Pancreas (tissue), 10 donors: ENCODE measurements around the gene CEP78. TPM values are rescaled to one million over a fixed set of nuclear protein-coding genes. Genes with fewer than 3 reads are reported as not detected.

Experiments
- ATAC-seq, 4 donors: fragments of 200-7000 bp; cut with Tn5 transposase; one replicate each; pipeline versions ENCODE4 v1.8.0 to v1.9.1; 2020; ENCODE audit warnings: mild to moderate bottlenecking in 4 of 4, moderate library complexity in 4 of 4
- DNase-seq, 6 donors: peaks; one replicate each; pipeline ENCODE4 v3.0.0-alpha.2; 2020
- FAIRE-seq: peaks from 2 replicates; lab custom pipeline; 2012; peaks lifted over from hg19 to GRCh38; lab: Jason Lieb, UNC
- H3K27ac ChIP-seq, 4 donors: fragments of 200-600 bp; sonication (generic); 1 replicate in 3 of 4; 2 replicates in 1 of 4; pipeline versions ENCODE4 v1.5.0 to v1.8.0; 2020
- H3K27me3 ChIP-seq, 4 donors: fragments of 200-600 bp; one replicate each; pipeline ENCODE4 v1.8.0; 2021
- H3K36me3 ChIP-seq, 3 donors: fragments of 200-600 bp; sonication (generic) in 1 of 3; one replicate each; pipeline versions ENCODE4 v1.5.0 to v1.8.0; 2020 to 2021
- H3K4me1 ChIP-seq, 3 donors: fragments of 200-600 bp; one replicate each; pipeline ENCODE4 v1.8.0; 2021
- H3K4me3 ChIP-seq, 4 donors: fragments of 200-600 bp; sonication (generic) in 2 of 4; one replicate each; pipeline versions ENCODE4 v1.5.0 to v1.8.0; 2020 to 2021
- H3K9me3 ChIP-seq, 4 donors: fragments of 200-600 bp; one replicate each; pipeline ENCODE4 v1.8.0; 2021
- CTCF ChIP-seq, 4 donors: fragments of 200-600 bp; sonication (generic) in 3 of 4; IDR thresholded peaks; one replicate each; pipeline versions ENCODE4 v1.5.0 to v1.8.0; 2021; ENCODE audit warnings: antibody characterized with exemption in 4 of 4
- WGBS, 2 donors: extraction: QIAGEN DNeasy Blood & Tissue Kit; methylation state at CpG; one replicate each; pipeline ENCODE4 v1.1.7; 2013; 5-methylcytosine and 5-hydroxymethylcytosine counted together
- intact Hi-C, 3 donors: fragments of 100-400 bp; cut with DNase I; formaldehyde crosslinking; loops; one replicate each; pipeline versions ENCODE4 v1.11.1 to v1.14.2; 2022
- polyA plus RNA-seq, 2 donors: library from polyadenylated mRNA; stranded (reverse); fragments of 200-250 nt; gene quantifications; one replicate each; pipeline ENCODE4 v1.2.3, GENCODE V29; 2013
- total RNA-seq, 6 donors: library from RNA; stranded (reverse); fragmentation: NEBNext Ultra II Directional in 4 of 6; extraction: Animal tissue kit (Norgen Biotek cat#: 25700) in 4 of 6; gene quantifications; one replicate each; pipeline versions ENCODE4 v1.2.1 to v1.2.4, GENCODE V29; 2021 to 2023
- donor health status: healthy with polysubstance abuse.
- donor health status: DM: no; HTN: no; CAD: no; lungs with moderate emphysema.
- donor health status: DM: no; HTN: no; CAD: no.
- donor health status: control.
- donor health status: control.
- donor health status: Bipolar disorder and iron deficiency.
- donor health status: DM: yes; HTN: yes; CAD: no.
- donor health status: DM: no; HTN: no; CAD: no.
- donor health status: DM: no; HTN: no; CAD: no.
- donor health status: DM: yes; HTN: yes; CAD: no.

CEP78 gene
- total and polyA plus RNA-seq, 8 donors: 3.3 to 6.5 (median 5.2) TPM

- Histone ChIP-seq H3K27me3 (no peaks in the 10 kb centered on the region), H3K27ac (no peak overlapping the region), H3K9me3 (no peaks in the 10 kb centered on the region), H3K36me3 (peaks cover 0 to 4% (median 0%) of the 10 kb centered on the region in 3 donors), H3K4me1 (peaks cover 0 to 5% (median 0%) of the 10 kb centered on the region in 3 donors), H3K4me3 (no peak overlapping the region)
- no peak for TF ChIP-seq CTCF (IDR thresholded peaks at IDR 0.05)
- no peak for DNase-seq
- no peak for FAIRE-seq
- WGBS, 2 donors: 83 to 92% methylated on average over 1 of the region's 1 CpG
- intact Hi-C loops: no loop called here
- ATAC-seq: no peak
Observed at GRCh38 chr9:78245401-78245800, 9.5 kb downstream of the CEP78 start.

GRCh38 chr9:78248635-78249034 is 12.8 kb downstream of the CEP78 start:
- ATAC-seq: no peak
- H3K36me3 ChIP-seq: peaks cover 0 to 2% (median 0%) of the 10 kb centered on the region in 3 donors
- H3K9me3 ChIP-seq: no peaks in the 10 kb centered on the region
- no peak overlapping the region for H3K27ac ChIP-seq
- H3K4me3 ChIP-seq: no peak overlapping the region
- no peak for TF ChIP-seq CTCF (IDR thresholded peaks at IDR 0.05)
- 61 to 77% methylated on average over 1 of the region's 1 CpG for WGBS, 2 donors
- DNase-seq: no peak
- FAIRE-seq: no peak
- intact Hi-C loops: no loop called here
- peaks cover 0 to 5% (median 0%) of the 10 kb centered on the region in 3 donors for H3K4me1 ChIP-seq
- no peaks in the 10 kb centered on the region for H3K27me3 ChIP-seq

- Histone ChIP-seq H3K27me3 (no peaks in the 10 kb centered on the region), H3K9me3 (no peaks in the 10 kb centered on the region), H3K27ac (no peak overlapping the region), H3K4me3 (no peak overlapping the region), H3K4me1 (peaks cover 0 to 5% (median 0%) of the 10 kb centered on the region in 3 donors), H3K36me3 (no peaks in the 10 kb centered on the region)
- ATAC-seq (no peak), DNase-seq (no peak), FAIRE-seq (no peak)
- no peak for TF ChIP-seq CTCF (IDR thresholded peaks at IDR 0.05)
- intact Hi-C loops: no loop called here
Observed at GRCh38 chr9:78249542-78249941, 13.7 kb downstream of the CEP78 start.

GRCh38 chr9:78252616-78253015 is 16.7 kb downstream of the CEP78 start:
- no peak for FAIRE-seq
- no peaks in the 10 kb centered on the region for H3K36me3 ChIP-seq
- peaks cover 0 to 5% (median 0%) of the 10 kb centered on the region in 3 donors for H3K4me1 ChIP-seq
- ATAC-seq: no peak
- no peak overlapping the region for H3K4me3 ChIP-seq
- no peak for TF ChIP-seq CTCF (IDR thresholded peaks at IDR 0.05)
- no peaks in the 10 kb centered on the region for H3K27me3 ChIP-seq
- no peak overlapping the region for H3K27ac ChIP-seq
- H3K9me3 ChIP-seq: peaks cover 0 to 3% (median 0%) of the 10 kb centered on the region in 4 donors
- intact Hi-C loops: loop anchor here in 1 of 3 donors (10.0 kb wide), 1 partner anchor 122 kb away; no protein-coding TSS in a partner anchor
- 95 to 96% methylated on average over 1 of the region's 1 CpG for WGBS, 2 donors
- DNase-seq: no peak

GRCh38 chr9:78253285-78253684 is 17.4 kb downstream of the CEP78 start:
- no peak for DNase-seq
- intact Hi-C loops: loop anchor here in 1 of 3 donors (10.0 kb wide), 1 partner anchor 122 kb away; no protein-coding TSS in a partner anchor
- 78 to 81% methylated on average over 4 of the region's 4 CpGs for WGBS, 2 donors
- TF ChIP-seq CTCF (IDR thresholded peaks at IDR 0.05): no peak
- ATAC-seq: no peak
- FAIRE-seq: no peak
- Histone ChIP-seq H3K4me3 (no peak overlapping the region), H3K4me1 (peaks cover 0 to 5% (median 0%) of the 10 kb centered on the region in 3 donors), H3K36me3 (no peaks in the 10 kb centered on the region), H3K27ac (no peak overlapping the region), H3K9me3 (peaks cover 0 to 3% (median 0%) of the 10 kb centered on the region in 4 donors), H3K27me3 (no peaks in the 10 kb centered on the region)
